ENCODE measurements around the gene C22orf39. TPM values are rescaled to one million over a fixed set of nuclear protein-coding genes. Genes with fewer than 3 reads are reported as not detected.

C22orf39 gene
- total RNA-seq, 2 experiments from 2014 or later = 23.3 to 23.5 TPM

Other genes starting within 250 kb of the C22orf39 start
- 1 to 10 TPM; 1.1 to 1.6 TPM for gene CLTCL1, start 156.0 kb downstream of the C22orf39 start, total RNA-seq
- 10 to 100 TPM; 28.3 to 30.6 TPM for gene HIRA, start 16.0 kb downstream of the C22orf39 start, total RNA-seq
- 10 to 100 TPM; 36.5 to 38.5 TPM for gene MRPL40, start 15.2 kb downstream of the C22orf39 start, total RNA-seq
- gene UFD1, start 31.5 kb upstream of the C22orf39 start, total RNA-seq = 10 to 100 TPM; 85.3 to 91.1 TPM
- gene CDC45, start 32.2 kb upstream of the C22orf39 start, total RNA-seq = 100 to 1,000 TPM; 122 to 130 TPM
- gene CLDN5, start 76.7 kb upstream of the C22orf39 start, total RNA-seq = under 1 TPM; 0.17 to 0.31 TPM